Lung (tissue), 12 donors: Measurements from ENCODE around the gene PNPLA1. TPM values are rescaled to one million over a fixed set of nuclear protein-coding genes. Genes with fewer than 3 reads are reported as not detected.
"Not testable (repeated sequence)": the region's sequence is repeated elsewhere in the genome, so short reads cannot be mapped to it uniquely, and the experiment has no call there.

Experiments used
- ATAC-seq: fragments of 200-7000 bp; cut with Tn5 transposase; one replicate; pipeline ENCODE4 v1.9.1; 2020; ENCODE audit warnings: moderate number of reproducible peaks; ENCODE audit not compliant: insufficient read depth, low FRiP score
- DNase-seq, 3 donors: peaks; one replicate each; pipeline ENCODE4 v3.0.0-alpha.2; 2013 to 2017
- H3K27ac ChIP-seq, 2 donors: one replicate each; pipeline ENCODE4 v1.5.1; 2013; ENCODE audit warnings: mild to moderate bottlenecking in 2 of 2, moderate library complexity in 2 of 2, control low read depth in 1 of 2, inconsistent platforms in 1 of 2, low read depth in 1 of 2, low read length in 1 of 2
- H3K27me3 ChIP-seq, 3 donors: one replicate each; pipeline ENCODE4 v1.5.1; 2013; ENCODE audit warnings: low read length in 2 of 3; ENCODE audit not compliant: control insufficient read depth in 3 of 3, insufficient read depth in 3 of 3
- H3K36me3 ChIP-seq, 4 donors: one replicate each; pipeline ENCODE4 v1.5.1; 2013; ENCODE audit warnings: low read length in 4 of 4, mild to moderate bottlenecking in 1 of 4, moderate library complexity in 1 of 4; ENCODE audit not compliant: control insufficient read depth in 4 of 4, insufficient read depth in 4 of 4
- H3K4me1 ChIP-seq, 5 donors: one replicate each; pipeline ENCODE4 v1.5.1; 2013; ENCODE audit warnings: low read length in 5 of 5, mild to moderate bottlenecking in 2 of 5, moderate library complexity in 1 of 5; ENCODE audit not compliant: control insufficient read depth in 5 of 5, insufficient read depth in 5 of 5
- H3K4me3 ChIP-seq: one replicate; pipeline ENCODE4 v1.5.1; 2013; ENCODE audit warnings: mild to moderate bottlenecking, control low read depth, moderate library complexity
- H3K9ac ChIP-seq, 2 donors: one replicate each; pipeline ENCODE4 v1.5.1; 2013; ENCODE audit warnings: low read length in 2 of 2, control low read depth in 1 of 2; ENCODE audit not compliant: insufficient read depth in 1 of 2
- H3K9me3 ChIP-seq, 4 donors: one replicate each; pipeline ENCODE4 v1.5.1; 2013; ENCODE audit warnings: low read length in 3 of 4, mild to moderate bottlenecking in 1 of 4, moderate library complexity in 1 of 4; ENCODE audit not compliant: control insufficient read depth in 4 of 4, insufficient read depth in 3 of 4
- CTCF ChIP-seq: IDR thresholded peaks from 2 replicates; pipeline ENCODE4 v1.5.1; 2012; ENCODE audit warnings: mild to moderate bottlenecking; ENCODE audit errors: control extremely low read depth, extremely low read depth
- WGBS, 2 donors: extraction: QIAGEN DNeasy Blood & Tissue Kit; methylation state at CpG; one replicate each; pipeline ENCODE4 v1.1.7; 2013; 5-methylcytosine and 5-hydroxymethylcytosine counted together
- polyA plus RNA-seq, 2 donors: library from polyadenylated mRNA; stranded (reverse); fragments of 200-250 nt; gene quantifications; one replicate each; pipeline ENCODE4 v1.2.1, GENCODE V29; 2013
- total RNA-seq, 2 donors: library from RNA; depleted of rRNA in 1 of 2; stranded (reverse); fragments of >200 nt in 1 of 2; gene quantifications; one replicate each; pipeline ENCODE4 v1.2.1, GENCODE V29; 2014 to 2021
- donor health status: control.
- donor health status: control.
- donor health status: Bipolar disorder and iron deficiency.
- donor health status: healthy.
- donor health status: DM: yes; HTN: yes; CAD: no.

The PNPLA1 gene
- total and polyA plus RNA-seq, 4 donors: 0.06 to 5.6 (median 0.89) TPM

- Histone ChIP-seq H3K27me3 (peaks cover 0 to 46% (median 6%) of the 10 kb centered on the region in 3 donors), H3K36me3 (no peaks in the 10 kb centered on the region), H3K4me3 (no peak overlapping the region), H3K4me1 (peaks cover 0 to 15% (median 2%) of the 10 kb centered on the region in 5 donors), H3K9me3 (no peaks in the 10 kb centered on the region), H3K9ac (no peak overlapping the region), H3K27ac (no peak overlapping the region)
- no peak for TF ChIP-seq CTCF
- DNase-seq (no peak), ATAC-seq (no peak)
- WGBS, 2 donors: 85 to 95% methylated on average over 5 of the region's 5 CpGs
Observed at GRCh38 chr6:36336208-36336710, 66.4 kb downstream of the PNPLA1 start.

DNA sequence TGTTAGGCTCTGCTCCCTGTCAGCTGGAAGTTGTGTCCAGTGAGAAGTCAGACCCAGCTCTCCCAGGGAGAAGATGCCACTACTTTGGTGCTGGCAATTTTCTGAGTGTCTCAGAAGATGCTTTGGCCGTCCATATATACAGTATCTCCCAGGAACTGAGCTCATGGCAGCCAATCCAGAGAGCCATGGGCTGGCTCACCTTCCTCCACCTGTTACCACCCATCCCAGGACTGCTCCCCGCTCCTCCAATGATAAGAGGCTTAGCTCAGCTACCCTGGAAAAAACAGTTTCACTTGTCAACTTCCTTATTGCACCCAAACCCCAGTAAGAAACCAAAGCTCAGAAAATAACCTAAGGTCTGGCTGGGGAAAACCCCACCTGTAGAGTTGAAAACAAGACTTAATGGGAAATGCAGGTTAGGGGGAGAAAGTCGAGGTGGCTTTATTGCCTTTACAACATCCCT, 67.0 kb downstream of the PNPLA1 start, which contains the start of gene BNIP5:
TSS of gene BNIP5 (minus strand) at position 110 of the 463 bp plus-strand sequence. CDS start 6,198 bp downstream, outside the sequence.
- no peaks in the 10 kb centered on the region for H3K9me3 ChIP-seq
- no peak within 1 kb of the TSS for H3K4me3 ChIP-seq
- H3K27me3 ChIP-seq: peaks cover 0 to 46% (median 7%) of the 10 kb centered on the region in 3 donors
- H3K27ac ChIP-seq: no peak within 1 kb of the TSS
- TF ChIP-seq CTCF: no peak
- ATAC-seq (no peak), DNase-seq (no peak)
- WGBS, 2 donors: 60 to 62% methylated on average over 3 of the region's 3 CpGs
- H3K36me3 ChIP-seq: no peaks in the 10 kb centered on the region
- no peak within 1 kb of the TSS for H3K9ac ChIP-seq
- H3K4me1 ChIP-seq: peaks cover 0 to 15% (median 2%) of the 10 kb centered on the region in 5 donors

DNA sequence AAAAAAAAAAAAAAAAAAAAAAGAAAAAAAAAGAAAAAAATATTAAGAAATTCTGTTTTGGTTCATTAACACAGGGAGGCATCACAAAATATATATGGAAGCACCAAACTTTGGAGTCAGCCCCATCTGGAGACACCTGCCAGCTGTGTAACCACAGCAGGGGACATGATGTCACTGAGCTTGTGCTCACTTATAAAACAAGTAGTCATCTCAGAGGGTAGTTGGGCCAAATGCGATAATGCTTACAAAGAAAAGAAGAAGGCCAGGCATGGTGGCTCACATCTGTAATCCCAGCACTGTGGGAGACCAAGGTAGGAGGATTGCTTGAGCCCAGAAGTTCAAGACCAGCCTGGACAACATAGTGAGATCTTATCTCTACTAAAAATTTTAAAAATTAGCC, 68.0 kb downstream of the PNPLA1 start:
- DNase-seq: no peak
- Histone ChIP-seq H3K9me3 (no peaks in the 10 kb centered on the region), H3K9ac (no peak overlapping the region), H3K4me1 (peaks cover 0 to 15% (median 2%) of the 10 kb centered on the region in 5 donors), H3K36me3 (no peaks in the 10 kb centered on the region), H3K4me3 (no peak overlapping the region), H3K27ac (no peak overlapping the region), H3K27me3 (peaks cover 0 to 46% (median 8%) of the 10 kb centered on the region in 3 donors)
- no peak for ATAC-seq
- WGBS, 2 donors: 90 to 97% methylated on average over 1 of the region's 1 CpG
- no peak for TF ChIP-seq CTCF

DNA sequence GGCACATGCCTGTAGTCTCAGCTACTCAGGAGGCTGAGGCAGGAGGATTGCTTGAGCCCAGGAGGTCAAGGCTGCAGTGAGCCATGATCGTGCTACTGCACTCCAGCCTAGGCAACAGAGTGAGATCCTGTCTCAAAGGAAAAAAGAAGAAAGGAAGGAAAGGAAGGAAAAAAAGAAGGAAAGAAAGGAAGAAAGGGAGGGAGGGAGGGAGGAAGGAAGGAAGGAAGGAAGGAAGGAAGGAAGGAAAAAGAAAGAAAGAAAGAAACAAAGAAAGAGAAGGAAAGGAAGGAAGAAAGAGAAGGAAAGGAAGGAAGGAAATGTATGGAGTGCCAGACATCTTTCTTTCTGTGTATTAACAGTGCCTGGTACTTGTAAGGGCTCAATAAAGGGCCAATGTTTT, 68.4 kb downstream of the PNPLA1 start:
- not testable (repeated sequence) for H3K27ac ChIP-seq, DNase-seq, ATAC-seq, H3K4me3 ChIP-seq, H3K36me3 ChIP-seq, H3K9me3 ChIP-seq, H3K9ac ChIP-seq
- Histone ChIP-seq H3K4me1 (peaks cover 0 to 15% (median 2%) of the 10 kb centered on the region in 5 donors), H3K27me3 (peaks cover 0 to 43% (median 8%) of the 10 kb centered on the region in 3 donors)
- 94 to 95% methylated on average over 1 of the region's 1 CpG for WGBS, 2 donors
